HepG2 (cell line): ENCODE results near the gene PHC1. TPM values are rescaled to one million over a fixed set of nuclear protein-coding genes. Genes with fewer than 3 reads are reported as not detected.

ENCODE experiments used
- ARID2 ChIP-seq: sonication (generic); formaldehyde crosslinking; IDR thresholded peaks from 2 replicates; pipeline ENCODE4 v1.8.1; 2022; ENCODE audit warnings: mild to moderate bottlenecking, missing genetic modification reagents, borderline replicate concordance
- CBX5 ChIP-seq: sonication (generic); formaldehyde crosslinking; IDR thresholded peaks from 2 replicates; pipeline ENCODE4 v1.4.0; 2020; ENCODE audit warnings: missing genetic modification reagents, borderline replicate concordance
- MIXL1 ChIP-seq: IDR thresholded peaks from 2 replicates; pipeline ENCODE4 v1.6.1; 2016
- NFE2L1 ChIP-seq: sonication (generic); formaldehyde crosslinking; IDR thresholded peaks from 2 replicates; pipeline ENCODE4 v1.4.0; 2020; ENCODE audit warnings: missing genetic modification reagents, mild to moderate bottlenecking, borderline replicate concordance
- NR2F2 ChIP-seq: IDR thresholded peaks from 2 replicates; pipeline ENCODE4 v1.6.1; 2012; ENCODE audit warnings: low read depth, inconsistent platforms, borderline replicate concordance
- SKI ChIP-seq: fragments of 450-650 bp; IDR thresholded peaks from one replicate; pipeline ENCODE4 v1.6.1; 2018; ENCODE audit warnings: mild to moderate bottlenecking; ENCODE audit not compliant: partially characterized antibody
- TBX2 ChIP-seq: sonication (generic); formaldehyde crosslinking; IDR thresholded peaks from 2 replicates; pipeline ENCODE4 v1.5.0; 2020; ENCODE audit warnings: missing genetic modification reagents, mild to moderate bottlenecking, borderline replicate concordance
- ZMYM3 ChIP-seq: sonication (generic); formaldehyde crosslinking; IDR thresholded peaks from 2 replicates; pipeline ENCODE4 v1.5.1; 2020; ENCODE audit warnings: mild to moderate bottlenecking, missing genetic modification reagents
- ZNF12 ChIP-seq: sonication (generic); formaldehyde crosslinking; IDR thresholded peaks from 2 replicates; pipeline ENCODE4 v1.5.0; 2020; ENCODE audit warnings: missing genetic modification reagents
- ZNF121 ChIP-seq: sonication (generic); formaldehyde crosslinking; IDR thresholded peaks from 2 replicates; pipeline ENCODE4 v1.5.0; 2020; ENCODE audit warnings: mild to moderate bottlenecking, missing genetic modification reagents
- ZNF180 ChIP-seq: sonication (generic); formaldehyde crosslinking; IDR thresholded peaks from 2 replicates; pipeline ENCODE4 v1.4.0; 2020; ENCODE audit warnings: low read depth, missing genetic modification reagents, borderline replicate concordance
- ZNF629 ChIP-seq: sonication (generic); formaldehyde crosslinking; conservative IDR thresholded peaks from 2 replicates; pipeline ENCODE4 v1.5.0; 2020; ENCODE audit warnings: missing genetic modification reagents
- polyA plus RNA-seq, 8 experiments: library from polyadenylated mRNA; depleted of rRNA in 3 of 8; stranded (reverse) in 7 of 8; unstranded in 1 of 8; fragments of >200 nt; fragmentation: Illumina TruSeq in 4 of 8; extraction: Trizol in 4 of 8; gene quantifications; 2 replicates each; pipeline versions ENCODE4 v1.2.1 to v1.2.3, GENCODE V29; 2011 to 2016; ENCODE audit warnings: low read depth in 4 of 8, missing spikeins in 1 of 8, mixed read lengths in 1 of 8; ENCODE audit not compliant: insufficient read depth in 1 of 8
- total RNA-seq, 5 experiments: library from RNA; depleted of rRNA; stranded (reverse); fragments of >200 nt; fragmentation: Illumina TruSeq; extraction: Trizol; gene quantifications; 2 replicates each; pipeline ENCODE4 v1.2.3, GENCODE V29; 2016; ENCODE audit warnings: low read depth in 1 of 5
- TF ChIP-seq, protein P1 (sequence below): sonication (generic); formaldehyde crosslinking; IDR thresholded peaks from 2 replicates; pipeline ENCODE4 v1.5.1; 2020; ENCODE audit warnings: mild to moderate bottlenecking, moderate library complexity, missing genetic modification reagents
- TF ChIP-seq, protein P2 (sequence below): sonication (generic); formaldehyde crosslinking; IDR thresholded peaks from one replicate; pipeline ENCODE4 v1.5.1; 2020; ENCODE audit warnings: mild to moderate bottlenecking, missing genetic modification reagents; ENCODE audit errors: not compliant biosample characterization
- TF ChIP-seq, protein P3 (sequence below): IDR thresholded peaks from 2 replicates; pipeline ENCODE4 v1.6.1; 2016; ENCODE audit warnings: low read depth, borderline replicate concordance
- TF ChIP-seq, protein P4 (sequence below): sonication (generic); formaldehyde crosslinking; IDR thresholded peaks from 2 replicates; pipeline ENCODE4 v1.4.0; 2020; ENCODE audit warnings: missing genetic modification reagents

PHC1 gene
- total and polyA plus RNA-seq, 2 of the 13 experiments (the other 11 are each of a cell fraction or from before 2014, with no cell fraction given), result 9.4 to 35.0 TPM

DNA sequence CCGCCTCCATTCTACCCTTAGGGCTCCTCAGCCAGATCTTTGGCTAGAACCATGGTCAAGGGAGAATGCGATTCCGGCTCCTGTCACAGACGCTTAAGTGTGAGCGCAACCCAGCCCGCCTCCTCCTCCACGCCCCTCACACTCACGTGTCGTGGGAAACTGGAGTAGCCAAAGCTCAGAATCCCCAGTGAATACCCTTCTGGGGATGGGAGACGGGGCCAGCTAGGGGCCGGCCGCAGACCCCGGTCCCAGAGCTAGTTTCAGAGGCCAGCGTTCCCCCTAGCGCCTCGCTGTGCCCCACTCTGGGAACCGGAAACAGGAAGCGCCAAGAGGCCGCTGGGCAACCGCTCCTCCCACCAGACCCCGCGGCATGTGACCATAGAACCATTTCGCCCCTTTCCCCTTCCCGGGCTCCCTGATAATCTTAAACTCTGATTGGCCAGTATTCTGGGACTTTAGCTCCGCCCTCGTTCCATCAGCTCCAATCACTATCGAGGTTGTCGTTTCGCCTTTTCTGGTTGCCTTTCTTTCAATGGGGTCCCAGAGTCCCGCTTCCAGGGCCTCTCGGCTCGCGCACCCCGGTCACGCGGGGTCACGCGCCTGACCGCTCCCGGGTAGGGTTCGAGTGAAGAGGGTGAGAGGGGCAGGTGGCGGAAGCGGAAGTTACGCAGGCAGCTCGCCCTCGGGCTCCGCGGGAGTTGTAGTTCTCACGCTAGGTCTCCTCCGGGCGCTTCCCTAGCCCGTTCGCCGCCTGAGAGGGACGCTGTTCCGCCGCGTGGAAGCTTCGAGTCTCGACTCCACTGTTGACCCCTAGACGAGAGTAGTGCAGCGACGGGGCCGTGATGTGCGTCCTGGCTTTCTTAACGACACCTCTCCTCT, 35.3 kb downstream of the PHC1 start, which contains the start of gene M6PR (continued):
- TF ChIP-seq NFE2L1 (CRISPR knock-in tag) (no peak), ZNF12 (peak; percentile 64; the same call in 1 of the 2 replicates), ZNF121 (CRISPR knock-in tag) (no peak), ARID2 (peak; percentile 79; the same call in 1 of the 2 replicates), ZNF180 (CRISPR knock-in tag) (no peak), ZNF629 (CRISPR knock-in tag) (no peak), TBX2 (CRISPR knock-in tag) (peak; percentile 81; the same call in 1 of the 2 replicates), CBX5 (peak; percentile 41; the same call in 1 of the 2 replicates), MIXL1 (CRISPR knock-in tag) (peak; percentile 11), NR2F2 (no peak; the same call in 1 of the 2 replicates), SKI (no peak), ZMYM3 (0 out of 2 replicates have a peak, but pooled peaks have one; percentile 13)
- TF ChIP-seq, protein P1, sequence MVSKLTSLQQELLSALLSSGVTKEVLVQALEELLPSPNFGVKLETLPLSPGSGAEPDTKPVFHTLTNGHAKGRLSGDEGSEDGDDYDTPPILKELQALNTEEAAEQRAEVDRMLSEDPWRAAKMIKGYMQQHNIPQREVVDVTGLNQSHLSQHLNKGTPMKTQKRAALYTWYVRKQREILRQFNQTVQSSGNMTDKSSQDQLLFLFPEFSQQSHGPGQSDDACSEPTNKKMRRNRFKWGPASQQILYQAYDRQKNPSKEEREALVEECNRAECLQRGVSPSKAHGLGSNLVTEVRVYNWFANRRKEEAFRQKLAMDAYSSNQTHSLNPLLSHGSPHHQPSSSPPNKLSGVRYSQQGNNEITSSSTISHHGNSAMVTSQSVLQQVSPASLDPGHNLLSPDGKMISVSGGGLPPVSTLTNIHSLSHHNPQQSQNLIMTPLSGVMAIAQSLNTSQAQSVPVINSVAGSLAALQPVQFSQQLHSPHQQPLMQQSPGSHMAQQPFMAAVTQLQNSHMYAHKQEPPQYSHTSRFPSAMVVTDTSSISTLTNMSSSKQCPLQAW (CRISPR knock-in tag), result peak; percentile 82
- TF ChIP-seq, protein P2, sequence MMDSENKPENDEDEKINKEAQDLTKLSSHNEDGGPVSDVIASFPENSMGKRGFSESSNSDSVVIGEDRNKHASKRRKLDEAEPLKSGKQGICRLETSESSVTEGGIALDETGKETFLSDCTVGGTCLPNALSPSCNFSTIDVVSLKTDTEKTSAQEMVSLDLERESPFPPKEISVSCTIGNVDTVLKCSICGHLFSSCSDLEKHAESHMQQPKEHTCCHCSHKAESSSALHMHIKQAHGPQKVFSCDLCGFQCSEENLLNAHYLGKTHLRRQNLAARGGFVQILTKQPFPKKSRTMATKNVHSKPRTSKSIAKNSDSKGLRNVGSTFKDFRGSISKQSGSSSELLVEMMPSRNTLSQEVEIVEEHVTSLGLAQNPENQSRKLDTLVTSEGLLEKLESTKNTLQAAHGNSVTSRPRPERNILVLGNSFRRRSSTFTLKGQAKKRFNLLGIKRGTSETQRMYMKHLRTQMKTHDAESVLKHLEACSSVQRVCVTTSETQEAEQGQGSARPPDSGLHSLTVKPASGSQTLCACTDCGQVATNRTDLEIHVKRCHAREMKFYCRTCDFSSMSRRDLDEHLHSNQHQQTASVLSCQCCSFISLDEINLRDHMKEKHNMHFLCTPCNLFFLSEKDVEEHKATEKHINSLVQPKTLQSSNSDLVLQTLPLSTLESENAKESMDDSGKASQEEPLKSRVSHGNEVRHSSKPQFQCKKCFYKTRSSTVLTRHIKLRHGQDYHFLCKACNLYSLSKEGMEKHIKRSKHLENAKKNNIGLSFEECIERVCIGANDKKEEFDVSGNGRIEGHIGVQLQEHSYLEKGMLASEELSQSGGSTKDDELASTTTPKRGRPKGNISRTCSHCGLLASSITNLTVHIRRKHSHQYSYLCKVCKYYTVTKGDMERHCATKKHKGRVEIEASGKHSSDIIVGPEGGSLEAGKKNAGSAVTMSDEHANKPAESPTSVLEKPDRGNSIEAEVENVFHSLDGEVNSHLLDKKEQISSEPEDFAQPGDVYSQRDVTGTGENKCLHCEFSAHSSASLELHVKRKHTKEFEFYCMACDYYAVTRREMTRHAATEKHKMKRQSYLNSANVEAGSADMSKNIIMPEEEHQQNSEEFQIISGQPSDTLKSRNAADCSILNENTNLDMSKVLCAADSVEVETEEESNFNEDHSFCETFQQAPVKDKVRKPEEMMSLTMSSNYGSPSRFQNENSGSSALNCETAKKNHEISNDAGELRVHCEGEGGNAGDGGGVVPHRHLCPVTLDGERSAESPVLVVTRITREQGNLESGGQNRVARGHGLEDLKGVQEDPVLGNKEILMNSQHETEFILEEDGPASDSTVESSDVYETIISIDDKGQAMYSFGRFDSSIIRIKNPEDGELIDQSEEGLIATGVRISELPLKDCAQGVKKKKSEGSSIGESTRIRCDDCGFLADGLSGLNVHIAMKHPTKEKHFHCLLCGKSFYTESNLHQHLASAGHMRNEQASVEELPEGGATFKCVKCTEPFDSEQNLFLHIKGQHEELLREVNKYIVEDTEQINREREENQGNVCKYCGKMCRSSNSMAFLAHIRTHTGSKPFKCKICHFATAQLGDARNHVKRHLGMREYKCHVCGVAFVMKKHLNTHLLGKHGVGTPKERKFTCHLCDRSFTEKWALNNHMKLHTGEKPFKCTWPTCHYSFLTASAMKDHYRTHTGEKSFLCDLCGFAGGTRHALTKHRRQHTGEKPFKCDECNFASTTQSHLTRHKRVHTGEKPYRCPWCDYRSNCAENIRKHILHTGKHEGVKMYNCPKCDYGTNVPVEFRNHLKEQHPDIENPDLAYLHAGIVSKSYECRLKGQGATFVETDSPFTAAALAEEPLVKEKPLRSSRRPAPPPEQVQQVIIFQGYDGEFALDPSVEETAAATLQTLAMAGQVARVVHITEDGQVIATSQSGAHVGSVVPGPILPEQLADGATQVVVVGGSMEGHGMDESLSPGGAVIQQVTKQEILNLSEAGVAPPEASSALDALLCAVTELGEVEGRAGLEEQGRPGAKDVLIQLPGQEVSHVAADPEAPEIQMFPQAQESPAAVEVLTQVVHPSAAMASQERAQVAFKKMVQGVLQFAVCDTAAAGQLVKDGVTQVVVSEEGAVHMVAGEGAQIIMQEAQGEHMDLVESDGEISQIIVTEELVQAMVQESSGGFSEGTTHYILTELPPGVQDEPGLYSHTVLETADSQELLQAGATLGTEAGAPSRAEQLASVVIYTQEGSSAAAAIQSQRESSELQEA, result peak; percentile 43
- TF ChIP-seq, protein P3, sequence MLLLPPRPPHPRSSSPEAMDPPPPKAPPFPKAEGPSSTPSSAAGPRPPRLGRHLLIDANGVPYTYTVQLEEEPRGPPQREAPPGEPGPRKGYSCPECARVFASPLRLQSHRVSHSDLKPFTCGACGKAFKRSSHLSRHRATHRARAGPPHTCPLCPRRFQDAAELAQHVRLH (CRISPR knock-in tag), result peak; percentile 86
- TF ChIP-seq, protein P4, sequence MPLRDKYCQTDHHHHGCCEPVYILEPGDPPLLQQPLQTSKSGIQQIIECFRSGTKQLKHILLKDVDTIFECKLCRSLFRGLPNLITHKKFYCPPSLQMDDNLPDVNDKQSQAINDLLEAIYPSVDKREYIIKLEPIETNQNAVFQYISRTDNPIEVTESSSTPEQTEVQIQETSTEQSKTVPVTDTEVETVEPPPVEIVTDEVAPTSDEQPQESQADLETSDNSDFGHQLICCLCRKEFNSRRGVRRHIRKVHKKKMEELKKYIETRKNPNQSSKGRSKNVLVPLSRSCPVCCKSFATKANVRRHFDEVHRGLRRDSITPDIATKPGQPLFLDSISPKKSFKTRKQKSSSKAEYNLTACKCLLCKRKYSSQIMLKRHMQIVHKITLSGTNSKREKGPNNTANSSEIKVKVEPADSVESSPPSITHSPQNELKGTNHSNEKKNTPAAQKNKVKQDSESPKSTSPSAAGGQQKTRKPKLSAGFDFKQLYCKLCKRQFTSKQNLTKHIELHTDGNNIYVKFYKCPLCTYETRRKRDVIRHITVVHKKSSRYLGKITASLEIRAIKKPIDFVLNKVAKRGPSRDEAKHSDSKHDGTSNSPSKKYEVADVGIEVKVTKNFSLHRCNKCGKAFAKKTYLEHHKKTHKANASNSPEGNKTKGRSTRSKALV (CRISPR knock-in tag), result peak; percentile 56; the same call in 1 of the 2 replicates
